Esophagus muscularis mucosa (tissue), 4 donors: Measurements from ENCODE around the gene ADISSP.

Experiments
- CTCF ChIP-seq, 3 experiments: fragments of 200-600 bp in 2 of 3; fragments of 450-650 bp in 1 of 3; sonication (generic) in 2 of 3; IDR thresholded peaks; one replicate each; pipeline ENCODE4 v1.5.1; 2017 to 2019; ENCODE audit warnings: antibody characterized with exemption in 3 of 3, mild to moderate bottlenecking in 2 of 3, moderate library complexity in 1 of 3
- EP300 ChIP-seq: sonication (generic); formaldehyde crosslinking; IDR thresholded peaks from one replicate; pipeline ENCODE4 v1.6.1; 2017; ENCODE audit warnings: antibody characterized with exemption
- POLR2A ChIP-seq: fragments of 450-650 bp; IDR thresholded peaks from one replicate; pipeline ENCODE4 v1.6.1; 2017; ENCODE audit warnings: antibody characterized with exemption, moderate library complexity, mild to moderate bottlenecking, low read depth
- POLR2AphosphoS5 ChIP-seq, 2 donors: sonication (generic); formaldehyde crosslinking; IDR thresholded peaks; one replicate each; pipeline ENCODE4 v1.6.1; 2017; ENCODE audit warnings: antibody characterized with exemption in 2 of 2

GRCh38 chr20:3801299-3801698 is 33.7 kb upstream of the ADISSP start:
- no peak for TF ChIP-seq CTCF (IDR thresholded peaks at IDR 0.05)
- no peak for TF ChIP-seq POLR2AphosphoS5 (IDR thresholded peaks at IDR 0.05)
- TF ChIP-seq POLR2A, result no peak
- TF ChIP-seq EP300, result no peak
